NCI-H1048 (cell line): ENCODE data around the gene PTPRN2.
"Not testable (repeated sequence)": the region's sequence is repeated elsewhere in the genome, so short reads cannot be mapped to it uniquely, and the experiment has no call there.

Source experiments
- DNase-seq: peaks from one replicate; lab custom pipeline; 2025; lab: John Stamatoyannopoulos, UW

PTPRN2 gene

DNA sequence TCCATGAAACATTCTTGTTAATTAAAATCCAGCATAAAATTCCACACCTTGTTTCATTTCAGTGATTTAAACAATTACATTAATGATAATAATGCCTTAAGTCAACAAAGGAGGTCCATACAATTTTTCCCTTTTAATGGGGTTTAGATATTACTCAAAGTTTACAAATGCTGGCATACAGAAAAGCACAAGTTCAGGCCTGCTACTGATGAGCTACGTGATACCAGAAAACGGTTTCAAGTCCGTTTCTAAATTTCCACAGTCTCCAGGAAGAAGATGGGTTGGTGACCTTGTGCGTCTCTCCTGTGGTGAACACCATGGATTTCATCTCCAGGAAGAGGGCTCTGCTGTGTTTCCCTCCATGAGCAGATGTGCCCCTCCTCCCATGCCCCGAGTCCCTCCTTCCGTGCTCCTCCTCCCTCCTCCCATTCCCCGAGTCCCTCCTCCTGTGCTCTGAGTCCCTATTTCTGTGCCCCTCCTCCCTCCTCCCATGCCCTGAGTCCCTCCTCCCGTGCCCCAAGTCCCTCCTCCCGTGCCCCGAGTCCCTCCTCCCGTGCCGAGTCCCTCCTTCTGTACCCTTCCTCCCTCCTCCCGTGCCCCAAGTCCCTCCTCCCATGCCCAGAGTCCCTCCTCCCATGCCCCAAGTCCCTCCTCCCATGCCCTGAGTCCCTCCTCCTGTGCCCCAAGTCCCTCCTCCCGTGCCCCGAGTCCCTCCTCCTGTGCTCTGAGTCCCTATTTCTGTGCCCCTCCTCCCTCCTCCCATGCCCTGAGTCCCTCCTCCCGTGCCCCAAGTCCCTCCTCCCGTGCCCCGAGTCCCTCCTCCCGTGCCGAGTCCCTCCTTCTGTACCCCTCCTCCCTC lies 201.9 kb downstream of the PTPRN2 start:
- not testable (repeated sequence) for DNase-seq

DNA sequence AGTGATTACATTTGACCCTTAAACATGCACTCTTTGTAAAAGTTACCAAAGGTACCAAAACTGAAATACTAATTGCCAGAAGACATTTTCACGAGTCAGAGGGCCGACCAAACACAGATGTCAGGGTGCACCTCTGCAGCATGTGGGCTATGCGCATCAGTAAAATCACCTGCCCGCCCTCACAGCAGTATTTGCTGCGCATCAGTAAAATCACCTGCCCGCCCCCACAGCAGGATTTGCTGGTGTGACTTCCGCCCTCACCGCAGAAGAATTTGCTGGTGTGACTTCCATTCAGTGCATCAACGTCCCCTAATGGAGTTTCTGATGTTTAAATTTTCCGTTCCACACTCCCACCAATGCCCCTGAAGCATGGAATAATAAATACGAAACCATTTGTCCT lies 202.9 kb downstream of the PTPRN2 start:
- no peak for DNase-seq

DNA sequence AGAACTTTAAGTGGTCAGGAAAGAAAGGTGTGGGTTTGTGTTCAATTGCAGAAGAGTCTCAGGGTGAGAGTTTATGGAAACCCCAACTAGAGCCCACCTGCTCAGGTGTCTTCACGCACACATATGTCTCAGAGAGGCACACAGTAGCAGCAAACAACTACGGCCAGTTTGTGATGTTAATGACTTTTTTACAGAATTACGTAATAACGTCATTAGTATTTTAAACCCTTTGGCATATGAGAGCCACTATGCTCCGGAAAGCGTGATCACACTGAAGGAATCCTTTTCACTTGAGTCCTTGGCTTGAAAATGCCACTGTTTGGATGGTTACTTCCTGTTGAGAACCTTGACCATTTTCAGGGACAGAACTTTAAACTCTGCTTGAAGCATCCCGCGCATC lies 204.0 kb downstream of the PTPRN2 start:
- DNase-seq, result no peak

DNA sequence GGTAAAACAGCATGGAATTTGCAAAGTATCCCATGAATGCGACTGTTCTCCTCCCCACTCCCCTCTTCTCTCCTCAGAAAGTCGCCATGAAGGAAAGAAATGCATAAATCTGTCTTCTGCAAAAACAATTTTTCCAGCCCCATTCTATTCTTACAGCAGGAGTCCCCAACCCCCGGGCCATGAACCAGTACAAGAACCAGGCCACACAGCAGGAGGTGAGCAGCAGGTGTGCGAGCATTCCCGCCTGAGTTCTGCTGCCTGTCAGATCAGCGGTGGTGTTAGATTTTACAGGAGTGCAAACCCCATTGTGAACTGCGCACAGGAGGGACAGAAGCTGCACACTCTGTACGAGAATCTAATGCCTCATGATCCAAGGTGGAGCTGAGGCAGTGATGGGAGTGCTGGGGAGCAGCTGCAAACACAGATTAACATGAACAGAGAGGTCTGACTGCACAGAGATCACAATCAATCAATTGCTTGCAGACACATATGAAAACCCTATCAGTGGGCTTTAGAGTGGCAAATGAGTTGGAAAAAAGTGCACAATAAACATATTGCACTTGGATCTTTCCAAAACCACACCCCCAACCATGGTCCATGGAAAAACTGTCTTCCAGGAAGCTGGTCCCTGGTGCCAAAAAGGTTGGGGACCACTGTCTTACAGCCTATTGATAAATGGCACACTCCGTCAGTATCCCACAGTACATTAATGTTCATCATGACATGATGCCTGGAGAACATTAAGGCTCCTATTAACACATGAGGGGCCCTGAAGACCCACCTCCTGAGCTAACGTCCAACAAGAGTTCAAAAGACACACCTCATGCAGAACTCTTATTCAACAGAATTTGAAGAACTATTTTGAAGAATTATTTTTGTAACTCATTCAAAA lies 205.0 kb downstream of the PTPRN2 start:
- no peak for DNase-seq

DNA sequence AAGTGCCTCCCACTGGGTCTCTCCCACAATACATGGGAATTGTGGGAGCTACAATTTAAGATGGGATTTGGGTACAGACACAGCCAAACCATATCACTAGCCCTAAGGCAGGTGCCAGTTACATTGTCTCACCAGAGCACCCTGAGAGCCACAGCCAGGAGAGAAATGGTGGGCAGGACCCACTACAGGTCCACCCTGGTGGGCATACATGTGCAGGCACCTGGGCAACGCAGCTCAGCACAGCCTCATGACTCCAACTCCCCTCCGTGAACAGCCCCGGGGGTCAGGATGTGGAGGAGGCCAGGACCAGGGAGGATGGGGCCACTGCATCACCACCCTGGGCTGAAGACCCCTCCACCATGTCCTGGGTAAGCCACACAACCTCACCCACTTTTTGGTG lies 205.7 kb downstream of the PTPRN2 start:
- no peak for DNase-seq

DNA sequence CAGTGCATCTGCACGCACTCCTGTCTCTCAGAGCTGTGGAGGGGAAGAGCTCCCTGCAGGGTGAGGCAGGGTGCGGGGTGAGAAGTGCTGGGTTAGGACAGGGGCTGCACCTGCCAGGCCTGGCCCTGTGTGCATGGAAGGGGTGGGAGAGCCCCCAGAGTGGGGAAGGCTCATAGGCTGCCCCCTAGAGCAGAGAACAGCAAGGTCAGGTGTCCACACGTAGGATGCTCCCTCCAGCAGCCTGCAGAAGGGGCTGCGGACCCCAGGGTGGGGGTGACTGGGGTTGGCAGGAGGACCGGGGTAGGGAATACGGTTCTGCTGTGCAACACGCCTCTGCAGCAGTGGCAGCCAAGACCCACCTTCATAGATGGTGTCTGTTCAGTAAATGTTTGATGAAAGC lies 208.6 kb downstream of the PTPRN2 start:
- DNase-seq, result no peak

DNA sequence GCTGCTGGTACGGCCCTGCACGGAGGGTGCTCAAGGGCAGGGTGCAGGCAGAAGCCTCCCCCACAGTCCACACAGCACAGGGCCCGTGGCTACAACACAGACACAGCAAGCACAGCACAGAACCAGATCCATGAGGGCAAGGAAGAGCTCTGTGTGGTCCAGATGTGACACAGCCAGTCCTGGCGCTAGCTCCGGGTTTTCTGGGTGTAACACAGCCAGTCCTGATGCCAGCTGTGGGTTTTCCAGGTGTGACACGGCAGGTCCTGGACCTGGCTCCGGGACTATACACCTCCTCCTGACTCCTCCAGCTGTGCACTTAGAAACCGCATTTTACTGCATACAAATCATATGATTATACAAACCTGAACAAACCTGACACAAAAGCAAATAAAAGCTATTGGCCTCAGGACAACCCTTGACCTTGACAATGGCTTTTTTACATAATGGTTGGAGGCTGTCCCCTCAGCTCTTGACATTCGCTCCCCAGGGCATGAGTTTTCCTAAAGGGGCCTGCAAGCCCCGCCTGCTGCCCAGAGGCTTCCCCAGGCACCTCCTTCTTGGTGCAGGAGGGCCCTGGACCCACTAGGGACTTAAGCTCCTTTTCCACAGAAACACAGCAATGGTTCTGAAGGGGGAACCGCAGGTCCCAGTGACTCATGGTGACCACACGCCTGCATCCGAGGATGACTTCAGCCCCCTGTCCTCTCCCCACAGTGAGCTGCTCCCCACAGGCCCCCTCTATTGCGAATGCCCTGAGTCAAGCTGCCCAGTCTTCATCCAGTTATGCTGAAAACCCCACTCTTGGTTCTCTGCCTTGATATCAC lies 209.6 kb downstream of the PTPRN2 start:
- DNase-seq, result no peak

DNA sequence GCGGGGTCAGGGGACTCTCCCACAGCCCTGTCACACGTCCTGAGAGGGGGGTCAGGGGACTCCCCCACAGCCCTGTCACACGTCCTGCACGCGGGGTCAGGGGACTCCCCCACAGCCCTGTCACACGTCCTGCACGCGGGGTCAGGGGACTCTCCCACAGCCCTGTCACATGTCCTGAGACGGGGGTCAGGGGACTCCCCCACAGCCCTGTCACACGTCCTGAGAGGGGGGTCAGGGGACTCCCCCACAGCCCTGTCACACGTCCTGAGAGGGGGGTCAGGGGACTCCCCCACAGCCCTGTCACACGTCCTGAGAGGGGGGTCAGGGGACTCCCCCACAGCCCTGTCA lies 210.8 kb downstream of the PTPRN2 start:
- not testable (repeated sequence) for DNase-seq

DNA sequence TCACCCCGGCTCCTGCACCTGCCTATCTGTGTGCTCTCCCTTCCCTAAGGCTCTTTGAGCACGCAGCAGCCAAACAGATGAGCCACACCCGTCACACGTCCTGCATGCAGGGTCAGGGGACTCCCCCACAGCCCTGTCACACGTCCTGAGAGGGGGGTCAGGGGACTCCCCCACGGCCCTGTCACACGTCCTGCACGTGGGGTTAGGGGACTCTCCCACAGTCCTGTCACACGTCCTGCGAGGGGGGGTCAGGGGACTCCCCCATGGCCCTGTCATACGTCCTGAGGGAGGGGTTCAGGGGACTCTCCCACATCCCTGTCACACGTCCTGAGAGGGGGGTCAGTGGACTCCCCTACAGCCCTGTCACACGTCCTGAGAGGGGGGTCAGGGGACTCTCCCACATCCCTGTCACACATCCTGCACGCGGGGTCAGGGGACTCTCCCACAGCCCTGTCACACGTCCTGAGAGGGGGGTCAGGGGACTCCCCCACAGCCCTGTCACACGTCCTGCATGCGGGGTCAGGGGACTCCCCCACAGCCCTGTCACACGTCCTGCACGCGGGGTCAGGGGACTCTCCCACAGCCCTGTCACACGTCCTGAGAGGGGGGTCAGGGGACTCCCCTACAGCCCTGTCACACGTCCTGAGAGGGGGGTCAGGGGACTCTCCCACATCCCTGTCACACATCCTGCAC lies 211.3 kb downstream of the PTPRN2 start:
- DNase-seq, result not testable (repeated sequence)

DNA sequence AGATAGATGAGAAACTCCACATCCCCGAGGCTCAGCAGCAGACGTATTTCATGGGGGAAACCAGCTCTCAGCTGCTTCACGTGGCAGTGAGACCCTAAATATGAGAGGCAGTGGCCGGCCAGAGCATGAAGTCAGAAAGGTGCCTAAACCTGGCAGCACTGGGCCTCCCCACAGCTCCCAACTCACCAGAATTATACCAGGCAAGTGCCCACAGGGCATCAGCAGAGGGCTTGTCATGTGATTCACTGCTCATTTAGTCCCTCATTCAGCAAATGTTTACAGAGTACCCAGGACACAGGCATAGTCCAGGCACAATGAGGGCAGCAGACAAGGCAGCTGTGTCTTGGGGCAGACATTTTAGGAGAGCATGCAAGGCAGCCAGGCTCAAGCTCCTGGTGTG lies 212.6 kb downstream of the PTPRN2 start:
- DNase-seq, result no peak

DNA sequence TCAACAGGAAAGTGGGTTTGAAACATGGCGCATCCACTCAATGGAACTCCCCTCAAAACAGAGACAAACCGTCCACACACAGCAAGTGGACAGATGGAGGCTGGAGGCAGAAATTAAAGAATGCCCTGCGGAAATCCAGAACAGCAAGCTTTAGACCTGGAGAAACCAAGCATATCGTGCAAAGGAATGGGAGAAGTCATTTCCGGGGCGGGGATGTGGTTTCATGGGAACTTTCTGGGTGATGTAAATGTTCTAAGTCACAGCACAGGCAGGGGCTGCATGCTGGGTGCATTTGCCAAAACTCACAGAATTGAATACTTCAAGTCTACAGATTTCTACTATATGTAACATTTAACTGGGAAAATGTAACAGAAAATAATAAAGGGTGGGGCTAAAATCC lies 213.0 kb downstream of the PTPRN2 start:
- no peak for DNase-seq

DNA sequence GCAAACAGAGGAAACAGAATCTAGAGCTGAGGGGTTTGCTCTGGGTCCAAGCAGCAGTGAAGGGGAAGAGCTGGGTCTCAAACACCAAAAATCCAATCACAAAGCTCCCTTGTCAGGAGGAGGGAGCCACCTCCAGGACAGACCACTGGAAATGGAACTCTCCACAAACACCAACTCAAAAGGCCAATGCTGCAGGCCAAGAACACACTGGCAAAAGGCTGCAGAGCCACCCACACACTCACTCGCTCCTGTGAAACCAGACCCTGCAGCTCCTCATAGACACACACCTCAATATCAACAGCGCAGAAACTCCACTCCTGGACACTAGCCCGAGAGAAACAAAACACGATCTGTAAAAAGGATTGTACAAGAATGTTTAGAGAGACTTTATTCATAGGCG lies 213.5 kb downstream of the PTPRN2 start:
- DNase-seq, result no peak

DNA sequence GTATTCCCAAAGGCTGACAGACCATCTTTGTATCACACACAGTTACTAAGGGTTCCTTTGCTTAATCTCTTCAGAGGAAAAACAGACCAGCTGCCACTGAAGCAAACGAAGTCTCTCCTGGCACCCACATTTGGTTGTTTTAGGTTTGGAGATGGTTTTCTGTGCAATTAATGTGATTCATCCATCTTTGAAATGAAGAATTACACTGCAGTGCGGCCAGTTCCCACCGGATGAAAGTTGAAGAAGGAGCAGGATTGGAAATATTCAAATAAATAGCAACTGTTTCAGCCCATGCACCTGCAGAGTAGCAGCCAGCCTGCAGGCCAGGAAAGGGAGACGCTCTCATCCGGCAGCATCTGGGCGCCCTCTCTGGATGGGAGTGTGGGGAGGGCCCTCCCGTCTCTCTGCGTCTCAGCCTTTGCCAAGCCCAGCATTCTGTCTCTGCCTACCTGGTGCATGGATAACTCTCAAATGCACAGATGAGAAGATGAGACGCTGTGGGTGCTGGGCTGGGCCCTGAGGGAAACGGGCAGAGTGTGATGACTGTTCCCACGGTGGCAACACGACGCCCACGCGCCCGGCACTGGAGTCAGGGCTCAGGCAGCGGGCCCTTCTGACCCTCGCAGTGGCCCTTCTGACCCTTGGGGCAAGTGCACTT lies 214.0 kb downstream of the PTPRN2 start:
- DNase-seq, result no peak

DNA sequence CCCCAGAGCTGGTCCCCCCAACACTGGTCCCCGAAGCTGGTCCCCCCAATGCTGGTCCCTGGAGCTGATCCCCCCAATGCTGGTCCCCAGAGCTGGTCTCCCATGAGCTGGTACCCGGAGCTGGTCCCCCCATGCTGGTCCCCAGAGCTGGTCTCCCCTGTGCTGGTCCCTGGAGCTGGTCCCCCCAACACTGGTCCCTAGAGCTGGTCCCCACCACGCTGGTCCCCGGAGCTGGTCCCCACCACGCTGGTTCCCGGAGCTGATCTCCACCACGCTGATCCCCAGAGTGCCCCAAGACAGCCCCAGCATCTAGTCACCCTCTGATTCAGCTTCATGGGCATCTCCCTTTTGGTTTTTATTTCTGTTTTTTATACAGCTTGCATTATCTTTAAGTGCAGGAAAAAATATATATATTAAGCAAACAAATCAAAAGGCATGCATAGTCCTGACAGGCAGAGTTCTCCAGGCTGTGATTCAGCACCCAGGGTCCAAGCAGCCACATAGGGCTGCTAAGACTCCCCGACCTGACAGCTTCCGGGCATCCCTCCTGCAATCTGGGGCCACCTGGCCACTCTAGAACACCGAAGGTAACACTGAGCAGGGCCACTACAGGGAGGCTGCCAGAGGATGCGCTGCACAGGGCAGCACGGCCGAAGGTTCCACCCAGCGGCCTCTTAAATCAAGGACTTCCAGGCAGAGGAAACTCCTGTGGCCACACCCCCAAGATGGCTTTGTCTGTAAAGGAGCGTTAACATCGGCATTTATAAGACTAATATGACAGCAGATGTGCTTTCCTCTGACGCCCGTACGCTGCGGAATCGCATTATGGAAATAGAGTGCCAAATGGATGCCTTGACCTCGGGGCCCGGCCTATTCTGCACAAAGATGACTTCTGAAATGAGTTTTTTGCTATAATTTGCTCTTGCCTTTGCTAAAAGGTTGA lies 215.0 kb downstream of the PTPRN2 start:
- DNase-seq, result no peak

DNA sequence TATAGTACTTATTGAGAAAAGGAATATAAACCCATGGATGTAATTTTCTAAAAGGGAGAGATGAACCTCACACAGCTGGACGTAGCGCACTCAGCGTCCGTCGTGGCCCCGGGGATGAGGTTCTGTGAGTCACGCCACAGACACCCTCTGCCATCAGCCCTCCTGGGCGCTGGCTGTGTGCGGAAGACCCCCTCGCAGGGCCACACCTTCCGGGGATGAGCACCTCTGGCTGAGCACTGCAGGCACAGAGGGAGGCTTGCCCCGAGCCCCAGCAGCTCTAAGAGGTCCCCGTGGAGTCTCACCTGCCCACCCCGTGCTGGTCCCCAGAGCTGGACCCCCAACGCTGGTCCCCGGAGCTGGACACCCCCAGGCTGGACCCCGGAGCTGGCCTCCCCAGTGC lies 215.8 kb downstream of the PTPRN2 start:
- no peak for DNase-seq

DNA sequence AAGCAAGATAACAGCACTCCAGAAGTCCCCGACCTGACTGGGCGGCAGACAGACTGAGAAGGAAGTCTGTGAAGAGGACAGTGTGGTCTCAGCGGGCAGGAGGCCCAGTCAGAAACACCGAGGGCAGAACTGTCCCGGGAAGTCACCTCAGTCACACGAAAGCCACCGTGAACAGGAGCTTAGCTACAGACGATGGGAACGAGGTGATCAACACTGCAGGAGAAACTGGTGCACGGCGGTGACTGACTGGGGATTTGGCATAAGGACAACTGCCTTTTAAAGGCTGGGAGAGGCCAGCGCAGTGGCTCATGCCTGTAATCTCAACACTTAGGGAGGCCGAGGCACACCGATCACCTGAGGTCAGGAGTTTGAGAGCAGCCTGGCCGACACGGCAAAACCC lies 217.8 kb downstream of the PTPRN2 start:
- DNase-seq, result no peak

DNA sequence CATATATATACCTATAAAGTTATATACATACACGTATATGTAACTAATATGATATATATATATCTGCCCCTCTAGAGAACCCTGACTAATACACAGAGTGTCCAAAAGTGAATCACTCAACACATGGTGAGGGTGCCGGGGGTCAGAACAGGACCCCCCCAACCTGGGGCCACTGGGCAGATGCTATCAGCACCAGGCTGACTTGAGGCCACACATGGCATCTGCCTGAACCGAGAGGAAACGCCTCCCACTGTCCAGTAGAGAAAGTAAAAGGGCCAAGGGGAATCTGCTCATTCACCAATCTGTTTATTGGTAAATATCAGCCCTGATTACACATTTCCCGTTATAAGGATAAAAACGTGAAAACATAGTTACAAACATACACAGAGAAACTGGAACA lies 218.3 kb downstream of the PTPRN2 start:
- no peak for DNase-seq

DNA sequence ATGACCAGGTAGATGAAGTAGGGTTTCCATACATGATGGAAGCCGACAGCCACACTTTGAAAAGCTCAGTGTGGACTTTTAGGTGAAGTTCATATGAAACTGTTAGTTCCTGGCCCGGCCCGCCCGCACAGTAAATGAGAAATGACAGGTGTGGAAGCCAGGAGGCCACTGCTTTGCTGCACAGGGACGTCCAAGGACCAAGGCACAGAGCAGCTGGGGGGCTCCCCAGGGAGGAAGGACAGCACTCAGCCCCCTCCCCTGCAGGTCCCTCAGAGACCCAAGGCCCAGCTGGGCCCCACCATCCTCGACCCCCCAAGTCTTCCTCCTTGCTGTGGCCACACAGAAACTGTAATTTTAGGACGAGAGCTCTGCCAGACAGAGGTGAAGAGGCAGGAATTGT lies 219.2 kb downstream of the PTPRN2 start:
- no peak for DNase-seq

DNA sequence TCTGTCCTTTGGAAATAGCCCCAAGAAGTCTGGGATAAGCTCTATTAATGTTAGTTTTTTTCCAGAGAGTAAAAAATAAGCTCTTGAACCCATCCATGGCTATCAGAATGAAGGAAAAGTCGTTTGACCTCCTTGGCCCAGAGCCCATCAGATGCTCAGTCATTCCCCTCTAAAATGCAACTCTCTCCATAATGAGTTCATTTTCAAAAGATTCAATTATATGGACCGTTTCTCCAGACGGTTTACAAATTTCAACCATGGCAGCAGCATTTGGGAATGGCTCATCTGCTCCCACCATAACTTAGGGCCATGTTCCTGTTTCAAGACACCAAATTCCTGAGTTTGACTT lies 220.0 kb downstream of the PTPRN2 start:
- DNase-seq, result no peak

DNA sequence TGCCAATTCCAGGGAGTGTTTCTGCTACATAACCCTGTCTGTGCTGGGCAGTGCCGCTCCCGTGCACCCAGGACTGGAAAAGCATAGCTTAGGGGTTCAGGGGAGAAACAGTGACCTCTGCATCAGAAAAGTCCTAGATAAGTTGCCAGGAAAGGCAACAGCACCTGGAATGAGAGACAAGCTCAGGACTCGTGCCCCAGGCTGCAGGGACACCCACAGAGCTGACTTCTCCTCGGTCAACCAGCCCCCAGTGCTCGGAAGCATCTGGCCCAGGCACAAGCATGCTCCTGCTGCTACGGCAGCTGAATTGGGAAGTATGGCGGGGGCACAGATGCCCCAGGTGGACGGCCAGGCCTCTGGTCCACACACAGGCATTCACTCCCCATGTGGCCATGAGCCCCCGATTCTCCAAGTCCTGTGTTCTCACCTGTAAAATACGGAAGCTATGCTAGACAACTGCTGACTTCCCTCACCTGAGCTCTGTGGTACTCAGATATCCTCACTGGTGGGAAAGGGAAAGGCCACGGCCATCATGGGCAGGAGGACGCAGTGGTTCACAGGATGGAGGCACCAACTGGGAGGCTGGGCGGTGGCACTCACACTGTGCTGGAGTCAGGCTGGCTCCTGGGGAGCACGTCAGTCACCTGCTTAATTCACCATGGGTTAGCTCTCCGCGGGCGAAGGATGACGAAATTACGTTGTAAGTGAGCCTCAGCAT lies 220.5 kb downstream of the PTPRN2 start:
- no peak for DNase-seq
